AG08396 (cell line): ENCODE results near the gene ZNF579.

Experiments used
- DNase-seq: peaks from one replicate; pipeline ENCODE4 v3.0.0; 2012; ENCODE audit warnings: low spot score, mixed read lengths

ZNF579 gene

GRCh38 chr19:55580628-55581144, at the start of gene ZNF579:
Gene ZNF579 (minus strand): TSS chr19:55580848. CDS start chr19:55579639, 1,209 bp downstream.
- peak; percentile 94 for DNase-seq

GRCh38 chr19:55626350-55626749, 45.7 kb upstream of the ZNF579 start:
- DNase-seq, result no peak

- DNase-seq, result no peak
Observed at GRCh38 chr19:55625004-55625326, 44.3 kb upstream of the ZNF579 start.

- peak; percentile 97 for DNase-seq
Observed at GRCh38 chr19:55624109-55625003, 43.7 kb upstream of the ZNF579 start, which contains the start of gene ZNF784. Gene ZNF784 (minus strand): TSS chr19:55624566. CDS start chr19:55624561, 5 bp downstream.

GRCh38 chr19:55623561-55623960, 42.9 kb upstream of the ZNF579 start:
- DNase-seq, result no peak

- no peak for DNase-seq
Observed at GRCh38 chr19:55623130-55623529, 42.5 kb upstream of the ZNF579 start.

- DNase-seq, result no peak
Observed at GRCh38 chr19:55622242-55622969, 41.8 kb upstream of the ZNF579 start.

GRCh38 chr19:55621673-55622231, 41.1 kb upstream of the ZNF579 start:
- DNase-seq, result no peak

GRCh38 chr19:55621205-55621672, 40.6 kb upstream of the ZNF579 start:
- no peak for DNase-seq

- no peak for DNase-seq
Observed at GRCh38 chr19:55620410-55621204, 40.0 kb upstream of the ZNF579 start.

- peak; percentile 63 for DNase-seq
Observed at GRCh38 chr19:55619286-55619685, 38.6 kb upstream of the ZNF579 start.

GRCh38 chr19:55618426-55618825, 37.8 kb upstream of the ZNF579 start:
- DNase-seq, result no peak

- no peak for DNase-seq
Observed at GRCh38 chr19:55617426-55617825, 36.8 kb upstream of the ZNF579 start.

GRCh38 chr19:55616395-55616875, 35.8 kb upstream of the ZNF579 start:
- DNase-seq, result no peak

- no peak for DNase-seq
Observed at GRCh38 chr19:55615543-55616394, 35.1 kb upstream of the ZNF579 start.

GRCh38 chr19:55614711-55615542, 34.3 kb upstream of the ZNF579 start:
- DNase-seq, result no peak

- no peak for DNase-seq
Observed at GRCh38 chr19:55613930-55614710, 33.5 kb upstream of the ZNF579 start.

GRCh38 chr19:55613396-55613795, 32.7 kb upstream of the ZNF579 start:
- no peak for DNase-seq
